ENCODE data around the gene CAPN9. TPM values are rescaled to one million over a fixed set of nuclear protein-coding genes. Genes with fewer than 3 reads are reported as not detected.

CAPN9 gene
- total RNA-seq, 6 experiments from 2014 or later, result not detected

GRCh38 chr1:230725256-230726012 is 21.8 kb upstream of the CAPN9 start:
- 21% methylated on average over 6 of the region's 6 CpGs for WGBS (ENCODE audit: insufficient coverage, low coverage, low lambda C conversion rate, missing lambda C conversion rate)
- H3K27me3 ChIP-seq, result no peaks in the 10 kb centered on the region
- ATAC-seq, result peak; percentile 66 to 80 (median 68)

GRCh38 chr1:230728710-230729392 is 18.3 kb upstream of the CAPN9 start:
- no peak for TF ChIP-seq POLR2A (IDR thresholded peaks at IDR 0.05)
- TF ChIP-seq CTCF (IDR thresholded peaks at IDR 0.05), result no peak
- Histone ChIP-seq H3K4me1 (peaks cover 0 to 62% (median 26%) of the 10 kb centered on the region in 4 donors), H3K27ac (peak overlapping the region; percentile 62 to 92 (median 84)), H3K27me3 (no peaks in the 10 kb centered on the region), H3K9me3 (no peaks in the 10 kb centered on the region), H3K4me3 (no peak overlapping the region), H3K36me3 (no peaks in the 10 kb centered on the region)
- intact Hi-C loops (cut with DNase I), result no loop called here
- DNase-seq, result peak; percentile 83 to 97 (median 94)
- WGBS (ENCODE audit: insufficient coverage, low coverage, low lambda C conversion rate, missing lambda C conversion rate), result 13% methylated on average over 3 of the region's 6 CpGs
- ATAC-seq, result peak; percentile 67 to 91 (median 83)

More at GRCh38 chr1:230725256-230726012, 21.8 kb upstream of the CAPN9 start:
- intact Hi-C loops (cut with DNase I), result no loop called here
- H3K9me3 ChIP-seq, result no peaks in the 10 kb centered on the region
- DNase-seq, result peak in 2 of 3 donors; percentile 73 to 83
- H3K27ac ChIP-seq, result peak overlapping the region; percentile 53 to 92 (median 83)
- H3K4me3 ChIP-seq, result no peak overlapping the region
- peaks cover 0 to 52% (median 24%) of the 10 kb centered on the region in 4 donors for H3K4me1 ChIP-seq
- TF ChIP-seq POLR2A (IDR thresholded peaks at IDR 0.05), result no peak
- no peak for TF ChIP-seq CTCF (IDR thresholded peaks at IDR 0.05)
- no peaks in the 10 kb centered on the region for H3K36me3 ChIP-seq

GRCh38 chr1:230730977-230731376 is 16.2 kb upstream of the CAPN9 start:
- intact Hi-C loops (cut with DNase I), result no loop called here
- Histone ChIP-seq H3K9me3 (no peaks in the 10 kb centered on the region), H3K27ac (peak overlapping the region in 2 of 3 donors; percentile 84 to 92), H3K36me3 (no peaks in the 10 kb centered on the region), H3K4me1 (peaks cover 0 to 50% (median 24%) of the 10 kb centered on the region in 4 donors), H3K27me3 (no peaks in the 10 kb centered on the region), H3K4me3 (no peak overlapping the region)
- DNase-seq (peak in 1 of 3 donors; percentile 65), ATAC-seq (peak; percentile 46 to 78 (median 68))
- WGBS (ENCODE audit: insufficient coverage, low coverage, low lambda C conversion rate, missing lambda C conversion rate), result 11% methylated on average over 5 of the region's 5 CpGs
- TF ChIP-seq POLR2A (IDR thresholded peaks at IDR 0.05) (no peak), CTCF (IDR thresholded peaks at IDR 0.05) (no peak)

DNA sequence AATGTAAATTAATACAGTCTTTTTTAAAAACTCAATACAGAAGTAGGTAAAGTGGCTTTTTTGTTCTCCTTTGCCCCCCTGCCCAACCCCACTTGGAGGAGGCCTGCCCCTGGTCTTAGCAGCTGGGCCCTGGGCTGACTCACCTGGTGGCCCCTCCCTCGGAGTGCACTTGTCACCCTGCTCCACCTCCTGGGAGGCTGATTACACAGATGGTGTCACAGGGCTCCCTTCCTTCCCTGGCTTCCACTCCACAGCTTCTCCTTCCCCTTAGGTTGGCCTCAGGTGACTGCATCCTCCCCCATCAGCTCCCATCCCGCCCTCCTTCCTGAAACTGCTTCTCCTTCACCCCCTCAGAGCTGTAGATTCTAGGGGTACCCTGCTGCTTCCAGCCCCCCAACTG is 11.7 kb upstream of the CAPN9 start:
- no peak for DNase-seq
- no peaks in the 10 kb centered on the region for H3K27me3 ChIP-seq
- H3K4me3 ChIP-seq, result no peak overlapping the region
- WGBS (ENCODE audit: insufficient coverage, low coverage, low lambda C conversion rate, missing lambda C conversion rate), result 56% methylated on average over 2 of the region's 2 CpGs
- no peaks in the 10 kb centered on the region for H3K36me3 ChIP-seq
- peaks cover 0 to 10% (median 2%) of the 10 kb centered on the region in 4 donors for H3K4me1 ChIP-seq
- TF ChIP-seq POLR2A (IDR thresholded peaks at IDR 0.05), result no peak
- TF ChIP-seq CTCF (IDR thresholded peaks at IDR 0.05), result no peak
- intact Hi-C loops (cut with DNase I), result no loop called here
- no peak overlapping the region for H3K27ac ChIP-seq
- H3K9me3 ChIP-seq, result no peaks in the 10 kb centered on the region
- ATAC-seq, result peak in 1 of 4 donors; percentile 54
